ENCODE measurements around the gene JMJD6. TPM values are rescaled to one million over a fixed set of nuclear protein-coding genes. Genes with fewer than 3 reads are reported as not detected.
"Not testable (repeated sequence)": the region's sequence is repeated elsewhere in the genome, so short reads cannot be mapped to it uniquely, and the experiment has no call there.

The JMJD6 gene
- total and polyA plus RNA-seq, 2 donors from 2014 or later = 23.6 to 34.3 TPM

- DNase-seq = peak in 2 of 5 donors; percentile 51 to 60
- no peak for FAIRE-seq
- intact Hi-C loops (cut with DNase I) = no loop called here
- Histone ChIP-seq H3K4me3 (ENCODE audit: low read length in 3 of 3) (no peak overlapping the region), H3K9me3 (ENCODE audit: control insufficient read depth in 2 of 3, insufficient read depth in 1 of 3, low read length in 3 of 3) (no peaks in the 10 kb centered on the region), H3K27me3 (ENCODE audit: control insufficient read depth, insufficient read depth, low read length) (no peaks in the 10 kb centered on the region), H3K4me1 (ENCODE audit: control insufficient read depth in 2 of 3, insufficient read depth in 2 of 3, low read depth in 1 of 3, low read length in 3 of 3) (peaks cover 0 to 25% (median 12%) of the 10 kb centered on the region in 3 donors), H3K9ac (ENCODE audit: low read length in 3 of 3) (no peak overlapping the region), H3K36me3 (ENCODE audit: control insufficient read depth in 2 of 3, insufficient read depth in 3 of 3, low read length in 3 of 3) (no peaks in the 10 kb centered on the region), H3K27ac (ENCODE audit: low read depth in 2 of 2, low read length in 2 of 2) (no peak overlapping the region)
- TF ChIP-seq CTCF (IDR thresholded peaks at IDR 0.05; ENCODE audit: borderline replicate concordance, extremely low read depth, insufficient read depth) = no peak
Observed at GRCh38 chr17:76701471-76701967, 24.9 kb downstream of the JMJD6 start.

- Histone ChIP-seq H3K4me3 (ENCODE audit: low read length in 3 of 3) (no peak overlapping the region), H3K36me3 (ENCODE audit: control insufficient read depth in 2 of 3, insufficient read depth in 3 of 3, low read length in 3 of 3) (no peaks in the 10 kb centered on the region), H3K9ac (ENCODE audit: low read length in 3 of 3) (no peak overlapping the region), H3K27ac (ENCODE audit: low read depth in 2 of 2, low read length in 2 of 2) (peak overlapping the region; percentile 27 to 83), H3K4me1 (ENCODE audit: control insufficient read depth in 2 of 3, insufficient read depth in 2 of 3, low read depth in 1 of 3, low read length in 3 of 3) (peaks cover 0 to 26% (median 12%) of the 10 kb centered on the region in 3 donors), H3K27me3 (ENCODE audit: control insufficient read depth, insufficient read depth, low read length) (no peaks in the 10 kb centered on the region), H3K9me3 (ENCODE audit: control insufficient read depth in 2 of 3, insufficient read depth in 1 of 3, low read length in 3 of 3) (no peaks in the 10 kb centered on the region)
- intact Hi-C loops (cut with DNase I) = no loop called here
- FAIRE-seq (no peak), DNase-seq (peak; percentile 75 to 88 (median 84))
- no peak for TF ChIP-seq CTCF (IDR thresholded peaks at IDR 0.05; ENCODE audit: borderline replicate concordance, extremely low read depth, insufficient read depth)
Observed at GRCh38 chr17:76700617-76701470, 25.6 kb downstream of the JMJD6 start.

- no peak for DNase-seq
Observed at GRCh38 chr17:76700270-76700616, 26.2 kb downstream of the JMJD6 start.

DNA sequence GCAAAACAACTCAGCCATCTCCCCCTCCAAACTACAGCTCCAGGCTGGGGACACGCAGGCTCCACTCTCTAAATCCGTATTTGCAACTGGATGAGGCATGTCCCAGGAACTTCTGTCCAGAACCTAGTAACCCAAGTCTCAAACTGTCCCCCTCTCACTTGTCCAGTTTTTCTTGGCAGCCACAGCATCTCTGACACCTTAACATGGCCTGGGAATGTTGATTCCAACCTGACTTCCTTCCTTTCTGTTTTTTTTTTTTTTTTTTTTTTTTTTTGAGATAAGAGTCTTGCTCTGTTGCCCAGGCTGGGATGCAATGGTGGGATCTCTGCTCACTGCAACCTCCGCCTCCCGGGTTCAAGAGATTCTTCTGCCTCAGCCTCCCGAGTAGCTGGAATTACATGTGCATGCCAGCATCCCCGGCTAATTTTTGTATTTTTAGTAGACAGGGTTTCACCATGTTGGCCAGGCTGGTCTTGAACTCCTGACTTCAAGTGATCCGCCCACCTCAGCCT is 27.9 kb downstream of the JMJD6 start:
- H3K27me3 ChIP-seq (ENCODE audit: control insufficient read depth, insufficient read depth, low read length); H3K36me3 ChIP-seq (ENCODE audit: control insufficient read depth in 2 of 3, insufficient read depth in 3 of 3, low read length in 3 of 3); H3K9ac ChIP-seq (ENCODE audit: low read length in 3 of 3); FAIRE-seq; H3K4me3 ChIP-seq (ENCODE audit: low read length in 3 of 3); H3K27ac ChIP-seq (ENCODE audit: low read depth in 2 of 2, low read length in 2 of 2); DNase-seq; H3K9me3 ChIP-seq (ENCODE audit: control insufficient read depth in 2 of 3, insufficient read depth in 1 of 3, low read length in 3 of 3); intact Hi-C loops (cut with DNase I): not testable (repeated sequence)
- H3K4me1 ChIP-seq (ENCODE audit: control insufficient read depth in 2 of 3, insufficient read depth in 2 of 3, low read depth in 1 of 3, low read length in 3 of 3) = peaks cover 0 to 29% (median 12%) of the 10 kb centered on the region in 3 donors

More at GRCh38 chr17:76700270-76700616, 26.2 kb downstream of the JMJD6 start:
- Histone ChIP-seq H3K9me3 (ENCODE audit: control insufficient read depth in 2 of 3, insufficient read depth in 1 of 3, low read length in 3 of 3) (no peaks in the 10 kb centered on the region), H3K4me1 (ENCODE audit: control insufficient read depth in 2 of 3, insufficient read depth in 2 of 3, low read depth in 1 of 3, low read length in 3 of 3) (peaks cover 0 to 29% (median 12%) of the 10 kb centered on the region in 3 donors), H3K36me3 (ENCODE audit: control insufficient read depth in 2 of 3, insufficient read depth in 3 of 3, low read length in 3 of 3) (no peaks in the 10 kb centered on the region), H3K27me3 (ENCODE audit: control insufficient read depth, insufficient read depth, low read length) (no peaks in the 10 kb centered on the region), H3K27ac (ENCODE audit: low read depth in 2 of 2, low read length in 2 of 2) (peak overlapping the region; percentile 34 to 83), H3K9ac (ENCODE audit: low read length in 3 of 3) (no peak overlapping the region), H3K4me3 (ENCODE audit: low read length in 3 of 3) (no peak overlapping the region)
- FAIRE-seq = no peak
- no peak for TF ChIP-seq CTCF (IDR thresholded peaks at IDR 0.05; ENCODE audit: borderline replicate concordance, extremely low read depth, insufficient read depth)
- intact Hi-C loops (cut with DNase I) = no loop called here
